ENCODE measurements around the gene SPATS1. TPM values are rescaled to one million over a fixed set of nuclear protein-coding genes. Genes with fewer than 3 reads are reported as not detected.

SPATS1 gene
- not detected in 2 replicates for total RNA-seq (2014; rRNA removed; shearing (Covaris generic))

DNA sequence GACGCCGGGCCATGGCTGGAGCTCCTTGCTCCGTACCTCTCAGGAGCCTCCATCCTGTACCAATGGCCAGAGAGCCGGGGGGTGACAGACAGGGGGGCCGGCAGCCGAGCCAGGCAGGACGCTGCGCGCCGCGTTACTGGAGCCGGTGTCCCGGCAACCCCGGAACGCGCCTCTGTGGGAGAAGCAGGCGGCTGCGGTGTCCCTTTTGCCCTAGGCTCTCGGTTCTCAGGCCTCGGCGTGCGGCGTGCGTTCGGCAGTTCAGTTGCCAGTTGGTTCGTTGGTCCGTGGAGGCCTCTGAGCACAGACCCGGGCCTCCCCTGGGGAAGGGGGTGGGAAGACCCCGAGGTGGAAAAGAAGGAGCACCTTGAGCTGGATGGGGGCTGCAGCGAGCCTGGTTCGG lies at the start of gene SPATS1:
Gene SPATS1 (plus strand): TSS at position 162 of the 400 bp plus-strand sequence. CDS start 446 bp downstream, outside the sequence.
- Histone ChIP-seq H3K36me3 (replicated peaks; ENCODE audit: control insufficient read depth, insufficient read depth, low read length) (no peaks in the 10 kb centered on the region), H3K4me3 (ENCODE audit: insufficient read depth, low read depth, low read length) (peak within 1 kb of the TSS; percentile 1; the same call in 1 of the 2 replicates), H3K27me3 (ENCODE audit: control insufficient read depth, insufficient read depth, low read length) (peaks cover 1% of the 10 kb centered on the region; the same call in 1 of the 2 replicates)
- DNase-seq = peak; percentile 71

- peaks cover 36% of the 10 kb centered on the region for H3K27me3 ChIP-seq (ENCODE audit: control insufficient read depth, insufficient read depth, low read length)
- DNase-seq = no peak
- H3K36me3 ChIP-seq (replicated peaks; ENCODE audit: control insufficient read depth, insufficient read depth, low read length) = no peaks in the 10 kb centered on the region
- no peak overlapping the region for H3K4me3 ChIP-seq (ENCODE audit: insufficient read depth, low read depth, low read length)
These were observed 49.6 kb upstream of the SPATS1 start for GRCh38 chr6:44292661-44293365.

DNA sequence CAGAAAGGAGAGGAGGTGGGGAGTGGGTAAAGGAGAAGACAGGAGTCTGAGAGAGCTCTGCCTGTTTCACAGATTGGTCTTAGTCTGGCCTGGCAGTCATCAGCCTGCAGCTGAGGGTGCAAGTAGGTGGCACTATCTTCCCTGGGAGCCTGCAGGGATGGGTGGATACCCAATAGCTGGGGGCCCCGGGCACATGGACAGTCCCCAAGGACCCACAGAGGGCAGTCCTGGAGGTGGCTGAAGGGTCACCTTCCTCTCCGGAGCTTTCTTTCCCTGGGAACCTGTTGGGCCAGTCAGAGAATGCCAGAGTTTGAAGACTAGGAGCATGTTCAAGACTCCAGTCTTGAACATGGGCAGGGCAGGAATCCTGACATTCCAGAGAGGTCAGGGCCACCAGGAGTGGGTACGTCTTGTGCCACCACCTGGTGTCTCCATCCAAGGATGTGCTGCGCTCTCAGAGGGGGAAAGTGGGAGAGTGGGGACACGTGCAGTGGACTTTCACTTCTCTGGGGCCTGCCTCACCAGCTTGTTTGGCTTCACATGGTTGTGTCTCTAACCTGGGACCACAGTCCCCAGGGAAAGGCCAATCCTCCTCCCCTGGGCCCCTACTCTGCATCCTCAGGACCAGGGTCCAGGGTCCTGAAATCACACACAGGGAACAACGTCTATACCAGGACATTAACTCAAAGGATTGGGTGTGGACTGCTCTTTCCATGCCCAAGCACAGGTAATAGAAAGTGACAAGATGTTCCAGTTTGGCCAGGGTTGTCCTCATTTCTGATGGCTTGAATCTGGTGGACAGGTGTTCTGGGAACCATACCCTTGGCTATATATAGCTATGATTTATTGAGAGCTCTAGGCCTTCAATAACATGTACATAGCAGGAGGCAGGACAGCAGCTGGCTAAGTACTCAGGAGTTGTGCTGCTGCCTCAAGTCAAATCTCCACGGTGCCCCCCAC lies 47.3 kb upstream of the SPATS1 start:
- DNase-seq = no peak
- Histone ChIP-seq H3K27me3 (ENCODE audit: control insufficient read depth, insufficient read depth, low read length) (peaks cover 41% of the 10 kb centered on the region), H3K4me3 (ENCODE audit: insufficient read depth, low read depth, low read length) (no peak overlapping the region), H3K36me3 (replicated peaks; ENCODE audit: control insufficient read depth, insufficient read depth, low read length) (peaks cover under 1% of the 10 kb centered on the region; the same call in 1 of the 2 replicates)

DNA sequence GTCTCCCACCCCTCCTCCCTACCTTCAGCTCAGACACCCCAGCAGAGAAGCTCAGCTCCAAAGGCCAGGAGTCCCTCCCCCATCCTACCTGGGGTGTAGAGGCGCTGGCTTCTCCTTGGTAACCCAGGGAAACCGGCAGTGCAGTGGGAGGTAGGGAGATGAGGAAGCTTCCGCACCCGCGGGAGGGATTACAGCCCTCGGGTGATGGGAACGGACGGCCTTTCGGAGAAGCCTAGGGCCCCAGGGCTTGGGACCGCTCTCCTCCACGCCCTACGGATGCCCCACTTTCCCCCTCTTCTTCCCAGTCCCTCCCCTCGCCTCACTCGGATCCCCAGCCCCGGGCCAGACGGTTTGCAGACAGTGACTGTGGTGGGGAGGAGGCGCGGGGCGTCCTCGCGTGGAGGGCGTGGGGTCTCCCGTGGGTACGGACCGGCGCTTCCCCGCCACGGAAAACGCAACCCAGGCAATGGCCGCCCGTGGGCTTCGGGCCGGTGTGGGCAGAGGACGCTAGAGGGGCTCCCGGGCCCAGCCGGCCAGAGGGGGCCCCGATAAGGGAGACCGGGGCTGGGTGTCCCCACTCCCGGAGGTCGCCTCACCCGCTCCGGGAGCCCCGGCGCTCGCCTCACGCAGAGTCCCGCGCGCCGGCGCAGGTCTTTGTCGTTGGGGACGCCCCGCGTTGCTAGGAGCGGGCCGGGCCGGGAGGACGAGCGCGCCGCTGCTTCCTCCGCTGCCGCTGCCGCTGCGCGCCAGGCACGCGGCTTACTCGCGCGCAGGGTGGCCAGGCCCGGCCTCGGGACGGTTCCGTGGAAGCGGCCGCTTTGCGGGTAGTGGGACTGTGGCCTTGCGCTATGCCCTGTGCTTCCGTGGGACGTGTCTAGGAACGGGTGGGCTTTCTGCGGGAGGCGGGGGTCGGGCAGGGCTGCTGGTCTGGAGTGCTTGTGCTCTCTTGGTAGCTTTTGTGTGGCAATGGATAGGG lies 45.1 kb upstream of the SPATS1 start:
- Histone ChIP-seq H3K4me3 (ENCODE audit: insufficient read depth, low read depth, low read length) (peak overlapping the region; percentile 73), H3K27me3 (ENCODE audit: control insufficient read depth, insufficient read depth, low read length) (peaks cover 37% of the 10 kb centered on the region), H3K36me3 (replicated peaks; ENCODE audit: control insufficient read depth, insufficient read depth, low read length) (peaks cover 14% of the 10 kb centered on the region)
- DNase-seq = peak; percentile 94

- DNase-seq = peak; percentile 76
- Histone ChIP-seq H3K36me3 (replicated peaks; ENCODE audit: control insufficient read depth, insufficient read depth, low read length) (peaks cover 20% of the 10 kb centered on the region), H3K27me3 (ENCODE audit: control insufficient read depth, insufficient read depth, low read length) (peaks cover 37% of the 10 kb centered on the region), H3K4me3 (ENCODE audit: insufficient read depth, low read depth, low read length) (peak overlapping the region; percentile 73)
These were observed 44.2 kb upstream of the SPATS1 start for GRCh38 chr6:44298055-44298803.

- Histone ChIP-seq H3K4me3 (ENCODE audit: insufficient read depth, low read depth, low read length) (no peak overlapping the region), H3K36me3 (replicated peaks; ENCODE audit: control insufficient read depth, insufficient read depth, low read length) (peaks cover 25% of the 10 kb centered on the region), H3K27me3 (ENCODE audit: control insufficient read depth, insufficient read depth, low read length) (peaks cover 37% of the 10 kb centered on the region)
- no peak for DNase-seq
These were observed 43.6 kb upstream of the SPATS1 start for GRCh38 chr6:44298864-44299263.

- Histone ChIP-seq H3K27me3 (ENCODE audit: control insufficient read depth, insufficient read depth, low read length) (peaks cover 31% of the 10 kb centered on the region), H3K36me3 (replicated peaks; ENCODE audit: control insufficient read depth, insufficient read depth, low read length) (peaks cover 36% of the 10 kb centered on the region), H3K4me3 (ENCODE audit: insufficient read depth, low read depth, low read length) (no peak overlapping the region)
- no peak for DNase-seq
These were observed 42.1 kb upstream of the SPATS1 start for GRCh38 chr6:44300292-44300823.

DNA sequence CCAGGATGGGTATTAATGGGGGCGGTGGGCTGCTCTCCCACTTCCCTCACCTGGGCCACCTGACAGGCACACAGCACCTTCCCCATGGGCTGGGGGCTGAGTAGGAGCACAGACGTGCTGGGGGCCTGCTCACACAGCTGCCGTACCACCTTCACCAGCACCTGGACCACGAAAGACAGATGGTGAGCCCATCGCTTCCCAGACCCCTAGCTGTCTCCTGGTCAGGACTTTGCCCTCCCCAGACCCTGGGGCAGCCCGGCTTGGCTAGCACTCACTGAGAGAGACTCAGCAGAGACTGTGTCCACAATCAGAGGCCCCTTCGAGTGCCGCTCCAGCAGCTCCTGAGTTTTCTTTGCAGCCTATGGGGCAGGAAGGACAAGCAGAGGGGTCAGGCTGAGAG lies 41.3 kb upstream of the SPATS1 start:
- H3K4me3 ChIP-seq (ENCODE audit: insufficient read depth, low read depth, low read length) = no peak overlapping the region
- H3K36me3 ChIP-seq (replicated peaks; ENCODE audit: control insufficient read depth, insufficient read depth, low read length) = peaks cover 43% of the 10 kb centered on the region
- DNase-seq = no peak
- peaks cover 25% of the 10 kb centered on the region for H3K27me3 ChIP-seq (ENCODE audit: control insufficient read depth, insufficient read depth, low read length)

DNA sequence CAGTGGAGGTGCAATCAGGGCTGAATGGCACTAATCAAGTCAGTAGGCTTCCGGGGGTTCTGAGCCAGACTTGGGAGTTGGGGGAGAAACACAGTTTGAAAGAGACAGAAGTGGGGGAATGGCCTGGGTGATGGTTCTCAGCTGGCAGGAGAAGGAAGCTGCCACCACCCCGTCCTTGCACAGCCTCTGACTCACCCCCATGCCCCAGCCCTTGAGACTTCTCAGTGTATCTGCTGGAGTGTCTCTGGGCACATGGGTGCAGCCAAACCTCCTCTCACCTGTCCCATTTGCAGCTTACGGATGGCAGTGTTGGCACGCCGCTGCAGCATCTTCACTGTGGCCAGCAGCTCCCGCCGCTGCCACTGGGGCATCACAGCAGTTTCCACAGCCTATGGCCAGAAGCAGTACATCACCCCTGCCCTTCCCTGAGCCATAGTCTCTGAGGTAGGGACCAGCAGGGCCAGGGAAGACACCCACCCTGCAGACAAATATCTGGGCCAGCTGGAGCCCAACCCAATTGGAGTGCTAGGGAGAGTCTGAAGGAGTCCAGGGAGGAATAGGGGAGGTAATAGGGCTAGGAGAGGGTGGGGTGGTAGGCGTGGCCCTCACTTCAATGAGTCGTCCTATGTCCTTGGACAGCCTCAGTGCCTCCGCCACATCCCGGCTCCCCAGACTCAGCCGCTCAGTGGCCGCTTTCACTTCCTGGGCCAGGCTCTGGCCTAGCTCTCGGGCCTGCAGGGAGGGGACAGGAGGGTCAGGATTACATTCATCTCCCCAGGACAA lies 40.5 kb upstream of the SPATS1 start:
- Histone ChIP-seq H3K36me3 (replicated peaks; ENCODE audit: control insufficient read depth, insufficient read depth, low read length) (peaks cover 46% of the 10 kb centered on the region), H3K27me3 (ENCODE audit: control insufficient read depth, insufficient read depth, low read length) (peaks cover 16% of the 10 kb centered on the region), H3K4me3 (ENCODE audit: insufficient read depth, low read depth, low read length) (no peak overlapping the region)
- DNase-seq = no peak

GRCh38 chr6:44302856-44303255 lies 39.6 kb upstream of the SPATS1 start:
- Histone ChIP-seq H3K27me3 (ENCODE audit: control insufficient read depth, insufficient read depth, low read length) (peaks cover 8% of the 10 kb centered on the region), H3K36me3 (replicated peaks; ENCODE audit: control insufficient read depth, insufficient read depth, low read length) (peaks cover 46% of the 10 kb centered on the region), H3K4me3 (ENCODE audit: insufficient read depth, low read depth, low read length) (no peak overlapping the region)
- DNase-seq = no peak

GRCh38 chr6:44303842-44304241 lies 38.6 kb upstream of the SPATS1 start:
- DNase-seq = no peak
- Histone ChIP-seq H3K36me3 (replicated peaks; ENCODE audit: control insufficient read depth, insufficient read depth, low read length) (peaks cover 47% of the 10 kb centered on the region), H3K27me3 (ENCODE audit: control insufficient read depth, insufficient read depth, low read length) (no peaks in the 10 kb centered on the region; the same call in 1 of the 2 replicates), H3K4me3 (ENCODE audit: insufficient read depth, low read depth, low read length) (no peak overlapping the region)

DNA sequence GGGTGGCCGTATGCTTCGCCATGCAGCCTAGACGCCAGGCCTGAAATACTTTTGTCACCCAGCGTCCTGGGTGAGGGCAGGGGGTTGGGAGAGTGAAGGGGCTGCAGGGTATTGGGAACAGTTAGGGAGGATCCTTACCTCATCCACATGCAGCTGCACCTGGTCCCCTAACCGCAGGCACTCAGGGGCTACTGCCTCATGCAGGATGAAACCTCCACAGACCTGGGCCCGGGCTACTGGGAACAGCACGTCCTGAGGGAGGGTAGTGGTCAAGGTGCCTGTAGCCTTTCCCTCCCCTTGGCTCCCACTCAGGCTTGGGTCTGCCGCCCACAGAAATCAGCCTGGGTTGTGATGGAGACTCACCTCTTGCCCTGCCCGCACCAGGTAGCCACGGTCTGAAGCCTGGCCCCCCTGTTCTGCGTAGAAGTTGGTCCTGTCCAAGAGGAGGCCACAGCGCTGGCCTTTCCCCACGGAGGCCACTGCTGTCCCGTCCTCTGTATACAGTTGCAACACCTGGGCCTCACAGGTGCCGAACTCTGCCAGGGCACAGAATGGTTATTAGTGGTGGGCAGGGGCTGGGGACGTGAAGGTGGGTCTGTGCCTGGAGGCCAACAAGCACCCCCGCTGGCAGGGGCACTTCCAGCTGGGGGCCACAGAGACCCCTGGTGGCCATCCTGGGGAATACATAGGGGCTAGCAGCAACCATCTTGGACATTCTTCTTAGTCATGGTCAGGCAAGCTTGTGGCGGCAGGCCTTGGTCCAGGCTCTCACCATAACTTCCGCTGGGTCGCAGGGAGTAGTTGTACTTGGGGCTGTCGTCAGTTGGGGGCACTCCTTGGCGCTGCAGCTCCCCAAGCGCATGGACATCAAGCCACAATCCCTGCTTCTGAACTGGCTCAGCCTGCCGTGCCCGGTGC lies 37.9 kb upstream of the SPATS1 start:
- Histone ChIP-seq H3K4me3 (ENCODE audit: insufficient read depth, low read depth, low read length) (no peak overlapping the region), H3K36me3 (replicated peaks; ENCODE audit: control insufficient read depth, insufficient read depth, low read length) (peaks cover 54% of the 10 kb centered on the region)
- DNase-seq = peak; percentile 91

More for the DNA sequence above, 37.9 kb upstream of the SPATS1 start:
- no peaks in the 10 kb centered on the region for H3K27me3 ChIP-seq (ENCODE audit: control insufficient read depth, insufficient read depth, low read length)

All from H7 (cell line).